IMR-90 (cell line): ENCODE measurements around the gene NANS. TPM values are rescaled to one million over a fixed set of nuclear protein-coding genes. Genes with fewer than 3 reads are reported as not detected.

Experiments
- ATAC-seq: fragments of 200-7000 bp; cut with Tn5 transposase; 2 replicates; pipeline ENCODE4 v1.9.1; 2020; ENCODE audit warnings: low read depth, mild to moderate bottlenecking, moderate library complexity
- BruUV-seq: library from RNA; stranded (reverse); fragments of 400-500 nt; replicated peaks from 2 replicates; lab custom pipeline; 2021; lab: Mats Ljungman, UMichigan
- CTCF ChIA-PET: fragments of 300-600 bp; formaldehyde crosslinking; extraction: SDS; loops from one replicate; lab custom pipeline; 2021; ENCODE audit warnings: antibody characterized with exemption; lab: Yijun Ruan, JAX
- POLR2A ChIA-PET: fragments of 300-600 bp; sonication (Branson Sonifier 250); formaldehyde crosslinking; loops from one replicate; lab custom pipeline; 2022; ENCODE audit warnings: antibody characterized with exemption; ENCODE audit not compliant: unreplicated experiment; lab: Charles Lee
- DNase-seq: peaks from one replicate; pipeline ENCODE4 v3.0.0; 2013
- H2AFZ ChIP-seq: replicated peaks from 2 replicates; pipeline ENCODE3; 2013; ENCODE audit warnings: low read length, mild to moderate bottlenecking; ENCODE audit not compliant: poor library complexity
- H2AK5ac ChIP-seq: 2 replicates; pipeline ENCODE4 v1.6.1; 2013; ENCODE audit warnings: low read depth, low read length, inconsistent platforms
- H2AK9ac ChIP-seq: replicated peaks from 2 replicates; pipeline ENCODE3; 2013; ENCODE audit warnings: mild to moderate bottlenecking, low read depth, low read length, moderate library complexity; ENCODE audit not compliant: poor library complexity
- H2BK120ac ChIP-seq: 2 replicates; pipeline ENCODE4 v1.6.1; 2013; ENCODE audit warnings: low read depth, low read length, inconsistent platforms
- H2BK15ac ChIP-seq: 3 replicates; pipeline ENCODE4 v1.6.1; 2013; ENCODE audit warnings: low read depth, low read length, inconsistent platforms
- H2BK20ac ChIP-seq: 2 replicates; pipeline ENCODE4 v1.6.1; 2013; ENCODE audit warnings: low read depth, mild to moderate bottlenecking, inconsistent platforms, low read length, moderate library complexity
- H2BK5ac ChIP-seq: 2 replicates; pipeline ENCODE4 v1.6.1; 2013; ENCODE audit warnings: mild to moderate bottlenecking, low read depth, low read length, inconsistent platforms; ENCODE audit not compliant: poor library complexity, severe bottlenecking
- H3K14ac ChIP-seq: replicated peaks from 2 replicates; pipeline ENCODE4 v1.6.1; 2013; ENCODE audit warnings: low read depth, low read length, inconsistent platforms
- H3K18ac ChIP-seq: 2 replicates; pipeline ENCODE4 v1.6.1; 2013; ENCODE audit warnings: low read depth, low read length, control low read depth
- H3K23ac ChIP-seq: 2 replicates; pipeline ENCODE4 v1.6.1; 2013; ENCODE audit warnings: low read depth, low read length, inconsistent platforms
- H3K27ac ChIP-seq: 2 replicates; pipeline ENCODE4 v1.5.1; 2013; ENCODE audit warnings: mild to moderate bottlenecking, control low read depth, low read length; ENCODE audit not compliant: insufficient read depth
- H3K27me3 ChIP-seq: 2 replicates; pipeline ENCODE4 v1.6.1; 2013; ENCODE audit warnings: low read length; ENCODE audit not compliant: control insufficient read depth, insufficient read depth
- H3K36me3 ChIP-seq: 2 replicates; pipeline ENCODE4 v1.6.1; 2013; ENCODE audit warnings: low read length, mixed read lengths; ENCODE audit not compliant: control insufficient read depth, insufficient read depth
- H3K4ac ChIP-seq: 2 replicates; pipeline ENCODE4 v1.6.1; 2013; ENCODE audit warnings: low read depth, low read length, inconsistent platforms
- H3K4me1 ChIP-seq: 2 replicates; pipeline ENCODE4 v1.6.1; 2013; ENCODE audit warnings: low read length, mixed read lengths; ENCODE audit not compliant: control insufficient read depth, insufficient read depth
- H3K4me2 ChIP-seq: 2 replicates; pipeline ENCODE4 v1.6.1; 2013; ENCODE audit warnings: low read depth, mild to moderate bottlenecking, control low read depth, low read length, moderate library complexity
- H3K4me3 ChIP-seq: 2 replicates; pipeline ENCODE4 v1.5.1; 2013; ENCODE audit warnings: low read depth, mild to moderate bottlenecking, control low read depth, low read length, moderate library complexity; ENCODE audit not compliant: insufficient read depth
- H3K56ac ChIP-seq: 2 replicates; pipeline ENCODE4 v1.6.1; 2013; ENCODE audit warnings: low read length, inconsistent platforms; ENCODE audit not compliant: insufficient read depth; ENCODE audit errors: extremely low read depth
- H3K79me1 ChIP-seq, 2 experiments: 2 replicates each; pipeline ENCODE4 v1.6.1; 2013; ENCODE audit warnings: low read length in 2 of 2, inconsistent platforms in 1 of 2, low read depth in 1 of 2
- H3K9ac ChIP-seq: 2 replicates; pipeline ENCODE4 v1.6.1; 2013; ENCODE audit warnings: low read depth, low read length, control low read depth
- H3K9me1 ChIP-seq: 2 replicates; pipeline ENCODE4 v1.6.1; 2013; ENCODE audit warnings: low read length, inconsistent platforms; ENCODE audit not compliant: insufficient read depth
- H3K9me3 ChIP-seq: 2 replicates; pipeline ENCODE4 v1.6.1; 2013; ENCODE audit warnings: low read length; ENCODE audit not compliant: control insufficient read depth, insufficient read depth
- H4K20me1 ChIP-seq: 2 replicates; pipeline ENCODE4 v1.6.1; 2013; ENCODE audit warnings: low read length, inconsistent platforms; ENCODE audit not compliant: insufficient read depth
- H4K5ac ChIP-seq: 2 replicates; pipeline ENCODE4 v1.6.1; 2013; ENCODE audit warnings: mild to moderate bottlenecking, low read depth, low read length, control low read depth
- H4K8ac ChIP-seq, 2 experiments: 2 replicates each; pipeline ENCODE4 v1.6.1; 2013; ENCODE audit warnings: low read depth in 2 of 2, low read length in 2 of 2, control low read depth in 1 of 2, inconsistent platforms in 1 of 2
- H4K91ac ChIP-seq: 2 replicates; pipeline ENCODE4 v1.6.1; 2013; ENCODE audit warnings: low read depth, low read length, inconsistent platforms; ENCODE audit not compliant: insufficient read depth
- POLR2A ChIP-seq: IDR thresholded peaks from 2 replicates; pipeline ENCODE4 v1.6.1; 2012; ENCODE audit warnings: mild to moderate bottlenecking, low read depth, low read length
- RFX5 ChIP-seq: IDR thresholded peaks from 2 replicates; pipeline ENCODE4 v1.8.0; 2012; ENCODE audit warnings: low read depth, mild to moderate bottlenecking, low read length, moderate library complexity
- USF2 ChIP-seq: fragments of 150-350 bp; IDR thresholded peaks from 2 replicates; pipeline ENCODE4 v1.6.1; 2017; ENCODE audit warnings: mild to moderate bottlenecking, antibody characterized with exemption, low read length, low read depth
- WGBS, 2 experiments: methylation state at CpG; one replicate each; pipeline versions ENCODE4 v1.1.5 to v1.1.7; 2013; ENCODE audit warnings: missing lambda C conversion rate in 2 of 2; ENCODE audit not compliant: insufficient read length in 1 of 2; ENCODE audit errors: extremely low coverage in 2 of 2; 5-methylcytosine and 5-hydroxymethylcytosine counted together
- dilution Hi-C: fragments of 300-500 bp; cut with HindIII; formaldehyde crosslinking; loops from one replicate; pipeline ENCODE4 v1.14.3; 2018; ENCODE audit warnings: low sequenced_read_pairs; ENCODE audit not compliant: unreplicated experiment
- in situ Hi-C: fragments of 300-500 bp; cut with MboI; formaldehyde crosslinking; loops from 3 replicates; pipeline ENCODE4 v1.14.3; 2019; ENCODE audit warnings: low sequenced_read_pairs, inconsistent platforms, mixed read lengths
- intact Hi-C: fragments of 100-400 bp; cut with micrococcal nuclease; formaldehyde crosslinking; loops from 2 replicates; pipeline ENCODE4 v1.10.0; 2022
- polyA plus RNA-seq, 3 experiments: library from polyadenylated mRNA; depleted of rRNA; stranded (reverse); fragments of >200 nt; gene quantifications; 2 replicates each; pipeline ENCODE4 v1.2.3, GENCODE V29; 2012; ENCODE audit warnings: low replicate concordance in 1 of 3
- total RNA-seq: library from RNA; depleted of rRNA; stranded (reverse); fragments of >200 nt; gene quantifications from 2 replicates; pipeline ENCODE4 v1.2.3, GENCODE V29; 2012

The NANS gene
- total and polyA plus RNA-seq, 2 of the 4 experiments (the other 2 are of a cell fraction) = 210 to 306 TPM

- dilution Hi-C loops = no loop called here
These were observed 37.8 kb downstream of the NANS start for GRCh38 chr9:98094316-98094715.

More at GRCh38 chr9:98094316-98094715, 37.8 kb downstream of the NANS start:
- Histone ChIP-seq H3K18ac (no peak overlapping the region), H2BK15ac (no peak overlapping the region), H3K4me3 (no peak overlapping the region), H4K20me1 (no peaks in the 10 kb centered on the region), H3K23ac (no peak overlapping the region), H3K56ac (no peak overlapping the region), H3K27me3 (no peaks in the 10 kb centered on the region), H3K4me1 (no peaks in the 10 kb centered on the region), H3K4me2 (no peak overlapping the region), H3K4ac (no peak overlapping the region), H2BK20ac (no peak overlapping the region), H3K14ac (no peak overlapping the region), H2AK9ac (no peak overlapping the region), H2AFZ (no peak overlapping the region), H3K9ac (no peak overlapping the region), H3K27ac (no peak overlapping the region), H2BK120ac (no peak overlapping the region), H4K8ac (no peak overlapping the region), H3K79me1 (no peaks in the 10 kb centered on the region), H2AK5ac (no peak overlapping the region), H2BK5ac (no peak overlapping the region), H3K9me1 (no peaks in the 10 kb centered on the region; the same call in 1 of the 2 replicates), H4K5ac (no peak overlapping the region), H3K9me3 (no peaks in the 10 kb centered on the region), H3K36me3 (peaks cover 1% of the 10 kb centered on the region; the same call in 1 of the 2 replicates), H4K91ac (no peak overlapping the region)
- WGBS, 2 experiments = 83% methylated on average over 1 of the region's 4 CpGs; no CpG with 5 or more reads in 1 of the 2 experiments
- BruUV-seq = no TSS peak
- intact Hi-C loops = no loop called here
- in situ Hi-C loops = no loop called here
- no peak for TF ChIP-seq POLR2A
- no peak for TF ChIP-seq USF2
- TF ChIP-seq RFX5 = no peak
- DNase-seq (no peak), ATAC-seq (no peak)
- POLR2A ChIA-PET = no interaction called here
- CTCF ChIA-PET = no interaction called here
